Prostate gland (tissue), 2 donors: ENCODE results near the gene SERAC1. TPM values are rescaled to one million over a fixed set of nuclear protein-coding genes. Genes with fewer than 3 reads are reported as not detected.
A peak's percentile ranks its signal among the peaks of the same experiment; 100 is the strongest.

ENCODE experiments used
- DNase-seq: peaks from one replicate; pipeline ENCODE4 v3.0.0-alpha.2; 2019; ENCODE audit warnings: low spot score
- H3K27ac ChIP-seq, 2 donors: fragments of 200-600 bp; sonication (generic); 2 replicates each; pipeline ENCODE4 v1.5.1; 2017 to 2019
- H3K27me3 ChIP-seq: fragments of 200-600 bp; sonication (generic); replicated peaks from 2 replicates; pipeline ENCODE4 v1.5.1; 2019; ENCODE audit not compliant: insufficient read depth
- H3K36me3 ChIP-seq, 2 donors: fragments of 200-600 bp; sonication (generic); 1 replicate in 1 of 2; 2 replicates in 1 of 2; pipeline versions ENCODE4 v1.5.1 to v1.8.1; 2017 to 2019
- H3K4me1 ChIP-seq: fragments of 200-600 bp; sonication (generic); replicated peaks from 2 replicates; pipeline ENCODE4 v1.5.1; 2019
- H3K4me3 ChIP-seq, 2 donors: fragments of 200-600 bp; sonication (generic); 2 replicates each; pipeline ENCODE4 v1.5.1; 2017 to 2019
- H3K9me3 ChIP-seq: fragments of 200-600 bp; sonication (generic); 2 replicates; pipeline ENCODE4 v1.5.1; 2017
- POLR2A ChIP-seq: fragments of 450-650 bp; IDR thresholded peaks from one replicate; pipeline ENCODE4 v1.6.1; 2016; ENCODE audit warnings: antibody characterized with exemption, mild to moderate bottlenecking
- POLR2AphosphoS5 ChIP-seq: sonication (generic); formaldehyde crosslinking; IDR thresholded peaks from one replicate; pipeline ENCODE4 v1.6.1; 2017; ENCODE audit warnings: antibody characterized with exemption
- whole genome bisulfite sequencing: methylation state at CpG from one replicate; pipeline ENCODE4 v1.1.5; 2018; 5-methylcytosine and 5-hydroxymethylcytosine counted together
- intact Hi-C: fragments of 100-400 bp; cut with DNase I; formaldehyde crosslinking; loops from one replicate; pipeline ENCODE4 v1.14.2; 2022
- total RNA-seq, 2 donors: library from RNA; depleted of rRNA; stranded (reverse); fragments of >200 nt; gene quantifications; one replicate each; pipeline ENCODE4 v1.1.0, GENCODE V29; 2016
- TF ChIP-seq, protein P1 (sequence below), 4 experiments: fragments of 200-600 bp in 2 of 4; fragments of 450-650 bp in 2 of 4; sonication (generic) in 2 of 4; IDR thresholded peaks; 1 replicate in 3 of 4; 2 replicates in 1 of 4; pipeline ENCODE4 v1.5.1; 2016 to 2019; ENCODE audit warnings: antibody characterized with exemption in 4 of 4, mild to moderate bottlenecking in 2 of 4, moderate library complexity in 2 of 4

SERAC1 gene
- total RNA-seq, 2 donors from 2014 or later, result 6.5 to 8.2 TPM

DNA sequence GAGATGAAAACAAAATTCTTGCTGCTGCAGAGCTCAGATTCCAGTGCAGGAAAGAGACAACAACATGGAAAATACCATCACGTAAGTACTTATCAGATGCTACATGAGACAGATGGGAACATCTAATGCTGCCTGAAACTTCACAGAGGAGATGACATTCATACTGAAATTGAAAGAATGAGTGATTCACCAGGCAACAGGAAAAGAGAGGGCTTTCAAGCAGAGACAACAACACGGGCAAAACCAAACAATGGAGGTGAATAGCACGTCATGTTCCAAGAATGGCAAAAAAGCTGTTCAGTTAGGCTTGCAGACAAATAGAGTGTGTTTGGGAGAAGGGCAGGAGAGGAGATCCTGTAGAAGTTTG lies 39.3 kb upstream of the SERAC1 start:
- 54% methylated on average over 3 of the region's 3 CpGs for WGBS

DNA sequence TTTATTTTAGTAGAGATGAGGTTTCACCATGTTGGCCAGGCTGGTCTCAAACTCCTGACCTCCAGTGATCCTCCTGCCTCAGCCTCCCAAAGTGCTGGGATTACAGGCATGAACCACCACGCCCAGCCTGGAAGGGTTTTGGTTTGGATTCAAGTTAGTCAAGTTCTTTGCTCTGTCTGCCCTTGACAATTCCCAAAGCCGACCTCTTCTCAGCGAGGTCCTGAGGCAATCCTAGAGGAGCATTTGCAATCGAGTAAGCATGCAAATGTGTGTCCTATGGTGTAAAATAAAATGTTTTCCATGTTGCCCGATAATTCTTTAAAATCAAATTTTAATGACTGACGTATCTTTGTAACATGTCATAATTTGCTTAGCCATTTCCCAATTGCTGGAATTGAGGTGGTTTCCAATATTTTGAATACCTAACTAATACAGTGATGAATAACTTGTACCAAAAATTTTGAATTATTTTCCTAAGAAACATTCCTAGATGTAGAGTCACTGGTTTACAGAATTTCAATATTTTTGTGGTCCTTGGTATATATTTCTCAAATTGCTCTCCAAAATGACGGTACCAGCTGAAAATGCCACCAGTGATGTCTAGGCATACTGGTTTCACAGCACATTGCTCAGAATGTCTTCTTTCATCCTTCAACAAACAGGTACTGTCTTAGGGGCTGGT lies 38.8 kb upstream of the SERAC1 start:
- Histone ChIP-seq H3K4me3 (no peak overlapping the region), H3K9me3 (no peaks in the 10 kb centered on the region), H3K27ac (no peak overlapping the region), H3K27me3 (no peaks in the 10 kb centered on the region), H3K36me3 (no peaks in the 10 kb centered on the region), H3K4me1 (no peaks in the 10 kb centered on the region)
- intact Hi-C loops, result loop anchor here (5.0 kb wide), 1 partner anchor 485 kb away; no protein-coding TSS in a partner anchor
- no peak for DNase-seq
- 95% methylated on average over 7 of the region's 7 CpGs for WGBS
- TF ChIP-seq POLR2AphosphoS5 (no peak), POLR2A (no peak)
- TF ChIP-seq, protein P1, sequence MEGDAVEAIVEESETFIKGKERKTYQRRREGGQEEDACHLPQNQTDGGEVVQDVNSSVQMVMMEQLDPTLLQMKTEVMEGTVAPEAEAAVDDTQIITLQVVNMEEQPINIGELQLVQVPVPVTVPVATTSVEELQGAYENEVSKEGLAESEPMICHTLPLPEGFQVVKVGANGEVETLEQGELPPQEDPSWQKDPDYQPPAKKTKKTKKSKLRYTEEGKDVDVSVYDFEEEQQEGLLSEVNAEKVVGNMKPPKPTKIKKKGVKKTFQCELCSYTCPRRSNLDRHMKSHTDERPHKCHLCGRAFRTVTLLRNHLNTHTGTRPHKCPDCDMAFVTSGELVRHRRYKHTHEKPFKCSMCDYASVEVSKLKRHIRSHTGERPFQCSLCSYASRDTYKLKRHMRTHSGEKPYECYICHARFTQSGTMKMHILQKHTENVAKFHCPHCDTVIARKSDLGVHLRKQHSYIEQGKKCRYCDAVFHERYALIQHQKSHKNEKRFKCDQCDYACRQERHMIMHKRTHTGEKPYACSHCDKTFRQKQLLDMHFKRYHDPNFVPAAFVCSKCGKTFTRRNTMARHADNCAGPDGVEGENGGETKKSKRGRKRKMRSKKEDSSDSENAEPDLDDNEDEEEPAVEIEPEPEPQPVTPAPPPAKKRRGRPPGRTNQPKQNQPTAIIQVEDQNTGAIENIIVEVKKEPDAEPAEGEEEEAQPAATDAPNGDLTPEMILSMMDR (IDR thresholded peaks at IDR 0.05), result no peak

More for the DNA sequence above, 39.3 kb upstream of the SERAC1 start:
- H3K27me3 ChIP-seq, result no peaks in the 10 kb centered on the region
- intact Hi-C loops, result loop anchor here (5.0 kb wide), 1 partner anchor 485 kb away; no protein-coding TSS in a partner anchor
- H3K4me1 ChIP-seq, result no peaks in the 10 kb centered on the region
- no peaks in the 10 kb centered on the region for H3K36me3 ChIP-seq
- TF ChIP-seq POLR2A, result no peak
- TF ChIP-seq, protein P1 (IDR thresholded peaks at IDR 0.05), result no peak
- TF ChIP-seq POLR2AphosphoS5, result no peak
- H3K4me3 ChIP-seq, result no peak overlapping the region
- DNase-seq, result no peak
- no peaks in the 10 kb centered on the region for H3K9me3 ChIP-seq
- H3K27ac ChIP-seq, result no peak overlapping the region

- no peaks in the 10 kb centered on the region for H3K36me3 ChIP-seq
- H3K27me3 ChIP-seq, result no peaks in the 10 kb centered on the region
- intact Hi-C loops, result loop anchor here (5.0 kb wide), 1 partner anchor 487 kb away; no protein-coding TSS in a partner anchor
- TF ChIP-seq POLR2AphosphoS5 (no peak), POLR2A (no peak)
- TF ChIP-seq, protein P1 (IDR thresholded peaks at IDR 0.05), result peak in 1 of 4 experiments; percentile 22
- H3K9me3 ChIP-seq, result no peaks in the 10 kb centered on the region
- no peak overlapping the region for H3K27ac ChIP-seq
- 73% methylated on average over 13 of the region's 13 CpGs for WGBS
- DNase-seq, result no peak
- no peaks in the 10 kb centered on the region for H3K4me1 ChIP-seq
- H3K4me3 ChIP-seq, result no peak overlapping the region
Measured at GRCh38 chr6:158205169-158205944, 37.3 kb upstream of the SERAC1 start.

GRCh38 chr6:158198461-158198860 lies 30.4 kb upstream of the SERAC1 start:
- Histone ChIP-seq H3K4me3 (no peak overlapping the region), H3K4me1 (no peaks in the 10 kb centered on the region), H3K36me3 (no peaks in the 10 kb centered on the region), H3K27me3 (no peaks in the 10 kb centered on the region), H3K9me3 (no peaks in the 10 kb centered on the region), H3K27ac (no peak overlapping the region)
- DNase-seq, result no peak
- intact Hi-C loops, result no loop called here
- TF ChIP-seq, protein P1 (IDR thresholded peaks at IDR 0.05), result no peak
- TF ChIP-seq POLR2AphosphoS5, result no peak
- TF ChIP-seq POLR2A, result no peak
- 84% methylated on average over 13 of the region's 13 CpGs for WGBS
